ENCODE results near the gene ABR. TPM values are rescaled to one million over a fixed set of nuclear protein-coding genes. Genes with fewer than 3 reads are reported as not detected.
A peak's percentile ranks its signal among the peaks of the same experiment; 100 is the strongest.

The ABR gene
- total and polyA plus RNA-seq, 2 of the 13 experiments (the other 11 are each of a cell fraction or from before 2014, with no cell fraction given): 12.4 to 40.4 TPM

GRCh38 chr17:979539-980405 is 200.0 kb downstream of the ABR start, which contains the start of gene NXN (continued):
- TF ChIP-seq ZSCAN21 (CRISPR knock-in tag; IDR thresholded peaks at IDR 0.05; ENCODE audit: borderline replicate concordance) (peak; percentile 51; the same call in 1 of the 2 replicates), PRMT3 (CRISPR knock-in tag; IDR thresholded peaks at IDR 0.05; ENCODE audit: borderline replicate concordance, low read depth) (no peak), ZNF276 (CRISPR knock-in tag; IDR thresholded peaks at IDR 0.05; ENCODE audit: low read depth) (0 out of 2 replicates have a peak, but pooled peaks have one; percentile 24), ZNF256 (CRISPR knock-in tag; conservative IDR thresholded peaks at IDR 0.05) (no peak), MXI1 (IDR thresholded peaks at IDR 0.05; ENCODE audit: borderline replicate concordance, low read depth, low read length) (0 out of 3 replicates have a peak, but pooled peaks have one; percentile 18), ZNF776 (CRISPR knock-in tag; IDR thresholded peaks at IDR 0.05) (peak; percentile 53; the same call in 1 of the 2 replicates), PHF5A (CRISPR knock-in tag; IDR thresholded peaks at IDR 0.05; ENCODE audit: low read depth, unreplicated experiment) (peak; percentile 13), ZNF761 (CRISPR knock-in tag; conservative IDR thresholded peaks at IDR 0.05) (0 out of 2 replicates have a peak, but pooled peaks have one; percentile 20), RFX1 (IDR thresholded peaks at IDR 0.05) (no peak), ZHX1 (CRISPR knock-in tag; IDR thresholded peaks at IDR 0.05; ENCODE audit: low read depth) (no peak), ZBTB40 (IDR thresholded peaks at IDR 0.05) (no peak), ZBTB40 (CRISPR knock-in tag; IDR thresholded peaks at IDR 0.05) (0 out of 2 replicates have a peak, but pooled peaks have one; percentile 37), ZNF777 (CRISPR knock-in tag; IDR thresholded peaks at IDR 0.05) (peak; percentile 73), ZNF180 (CRISPR knock-in tag; IDR thresholded peaks at IDR 0.05; ENCODE audit: borderline replicate concordance, low read depth) (no peak), GZF1 (CRISPR knock-in tag; IDR thresholded peaks at IDR 0.05) (no peak)
